GM19455 (cell line): ENCODE data around the gene TRIO.

ENCODE experiments used
- ATAC-seq: cut with Tn5 transposase; IDR thresholded peaks from one replicate; pipeline ENCODE4 v1.9.1; 2021; ENCODE audit not compliant: unreplicated experiment

Gene TRIO

DNA sequence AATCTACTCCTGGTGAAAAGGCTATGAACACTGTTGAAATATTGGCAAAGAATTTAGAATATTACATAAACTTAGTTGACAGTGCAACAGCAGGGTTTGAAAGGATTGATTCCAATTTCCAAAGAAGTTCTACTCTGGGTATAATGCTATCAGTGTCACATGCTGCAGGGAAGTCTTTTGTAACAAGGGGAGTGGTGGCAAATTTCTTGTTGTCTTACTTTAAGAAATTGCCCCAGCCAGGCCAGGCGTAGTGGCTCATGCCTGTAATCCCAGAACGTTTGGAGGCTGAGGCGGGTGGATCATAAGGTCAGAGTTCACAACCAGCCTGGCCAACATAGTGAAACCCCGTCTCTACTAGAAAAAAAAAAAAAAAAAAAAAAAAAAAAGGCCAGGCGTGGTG lies 352.2 kb downstream of the TRIO start:
- no peak for ATAC-seq

DNA sequence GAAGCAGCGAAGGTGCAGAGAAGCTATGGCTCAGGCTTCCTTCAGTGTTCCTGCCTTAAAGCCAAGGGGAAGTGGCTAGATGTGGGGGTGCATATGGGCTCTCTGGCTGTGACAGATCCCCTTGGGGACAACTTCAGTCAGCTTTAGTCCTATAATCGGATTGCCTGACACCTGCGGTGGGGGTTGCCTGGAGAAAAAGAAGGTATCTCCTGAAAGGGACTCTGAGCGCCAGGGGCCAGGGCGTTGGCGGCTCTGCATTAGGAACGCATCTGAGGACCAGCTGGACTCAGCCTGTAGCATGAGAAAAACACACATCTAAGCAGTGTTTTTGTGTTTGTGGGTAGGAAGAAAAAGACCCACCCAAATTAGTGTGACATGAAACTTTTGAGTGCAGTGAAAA lies 354.2 kb downstream of the TRIO start:
- ATAC-seq, result no peak

DNA sequence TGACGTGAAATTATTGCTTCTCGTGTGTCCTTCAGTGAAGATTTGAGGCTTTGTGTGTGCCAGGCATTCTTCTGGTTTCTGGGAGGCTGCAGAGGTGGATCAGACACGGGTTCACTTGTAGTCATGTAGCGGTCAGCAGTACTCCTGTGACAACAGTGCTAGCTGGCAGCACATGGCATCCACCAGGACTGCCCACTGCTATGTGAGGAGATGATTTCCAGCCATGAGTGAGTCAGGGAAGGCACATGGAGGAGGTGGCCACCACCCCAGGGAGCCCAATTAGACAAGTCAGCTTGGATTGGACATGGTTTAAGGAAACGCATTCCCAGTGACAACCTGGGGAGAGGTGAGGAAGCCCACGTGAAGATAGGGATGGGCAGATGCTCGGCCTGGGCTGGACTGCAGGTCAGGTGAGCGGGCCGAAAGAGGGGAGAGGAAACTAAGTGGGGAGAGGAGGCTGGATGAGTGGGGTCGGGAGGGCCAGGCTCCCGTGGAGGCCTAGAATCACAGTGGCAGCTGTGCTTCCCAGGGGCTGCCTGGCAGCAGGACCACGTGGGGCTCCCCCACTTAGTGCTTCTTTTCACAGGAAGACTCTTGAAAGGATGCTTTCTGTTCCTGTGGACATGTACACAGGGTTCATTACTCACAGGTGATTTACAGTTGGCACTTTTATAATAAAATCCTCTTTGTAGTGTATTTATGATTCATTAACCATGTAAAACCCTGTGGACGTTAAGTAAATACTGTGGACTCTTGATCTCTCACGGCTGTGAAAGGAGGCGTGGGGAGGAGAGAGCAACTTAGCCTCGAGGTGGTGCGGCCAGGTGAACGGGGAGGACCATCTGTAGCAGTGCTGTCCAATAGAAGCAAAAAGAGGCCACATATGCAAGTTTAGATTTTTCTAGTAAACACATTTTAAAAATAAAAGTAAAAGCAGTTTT lies 358.5 kb downstream of the TRIO start:
- no peak for ATAC-seq

DNA sequence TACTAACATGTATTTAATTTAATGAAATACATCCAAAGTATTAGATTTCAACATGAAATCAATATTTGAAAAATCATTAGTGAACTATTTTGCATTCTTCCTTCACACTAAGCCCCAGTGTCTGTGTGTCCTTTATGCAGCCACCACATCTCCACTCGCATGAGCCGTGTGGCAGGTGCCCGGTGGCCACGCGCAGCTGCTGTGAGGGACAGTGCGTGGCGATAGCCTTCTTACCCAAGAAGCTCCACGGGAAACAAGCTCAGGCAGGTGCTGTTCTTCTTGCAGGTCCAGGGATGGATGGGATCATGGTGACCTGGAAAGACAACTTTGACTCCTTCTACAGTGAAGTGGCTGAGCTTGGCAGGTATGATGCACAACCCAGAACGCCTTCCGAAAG lies 359.1 kb downstream of the TRIO start:
- ATAC-seq, result no peak

DNA sequence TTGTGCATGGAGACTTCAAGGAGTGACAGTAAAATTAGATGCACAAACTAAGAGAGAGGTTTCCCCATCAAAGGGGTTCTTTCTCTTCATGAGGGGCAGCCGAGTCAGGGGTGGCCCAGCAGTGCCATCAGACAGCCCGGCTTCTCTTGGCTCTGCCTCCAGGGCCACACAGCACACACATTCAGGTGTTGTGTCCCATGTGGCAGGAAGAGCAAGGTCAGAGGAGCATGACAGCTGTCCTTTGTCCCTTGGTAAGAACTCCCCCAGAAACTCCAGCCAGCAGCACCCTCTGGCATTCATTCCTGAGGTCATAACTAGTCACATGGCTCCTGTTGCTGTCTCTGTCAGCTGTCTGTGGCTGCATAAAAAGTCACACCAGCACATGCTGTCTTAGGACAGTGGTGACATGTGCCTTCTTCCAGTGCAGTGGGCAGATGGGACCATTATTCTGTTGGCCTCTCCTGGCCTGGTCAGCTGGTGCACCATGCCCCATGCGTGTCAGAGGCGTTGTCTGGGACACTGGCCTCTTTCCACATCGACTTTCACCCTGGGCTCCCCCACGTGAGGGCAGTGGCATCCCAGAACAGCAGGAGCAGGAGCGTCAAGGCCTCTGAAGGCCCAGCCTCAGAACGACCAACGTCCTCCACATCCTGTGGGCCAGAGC lies 360.0 kb downstream of the TRIO start:
- no peak for ATAC-seq

DNA sequence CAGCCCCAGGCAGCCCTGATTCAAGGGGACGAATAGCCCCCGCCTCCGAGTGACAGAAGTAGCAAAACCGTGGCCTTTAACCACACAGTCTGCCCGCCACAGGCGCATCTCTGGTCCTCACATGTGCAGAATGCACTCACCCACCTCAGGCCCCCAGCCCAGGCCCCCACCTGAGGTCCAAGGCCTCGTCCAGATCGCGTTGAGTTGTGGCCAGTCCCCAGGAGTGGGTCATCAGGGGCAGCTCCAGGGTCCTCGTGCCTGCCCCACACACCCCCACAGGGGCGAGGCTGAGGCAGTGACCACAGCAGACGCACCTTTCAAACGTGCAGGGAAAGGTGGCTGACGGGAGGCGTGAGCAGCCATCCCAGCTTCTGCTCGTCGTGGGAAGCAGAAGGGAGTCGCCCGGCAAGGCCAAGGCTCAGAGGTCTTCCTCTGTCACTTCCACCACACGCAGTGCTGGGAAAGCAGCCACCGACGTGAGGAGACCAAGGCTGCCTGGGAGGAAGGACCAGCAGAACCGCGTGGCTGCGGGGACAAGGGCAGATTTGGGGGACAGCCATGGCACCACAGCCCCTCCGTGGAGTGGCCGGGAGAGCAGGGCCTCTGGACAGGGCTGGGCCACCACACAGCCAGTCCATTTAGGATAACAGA lies 360.7 kb downstream of the TRIO start:
- ATAC-seq, result no peak

DNA sequence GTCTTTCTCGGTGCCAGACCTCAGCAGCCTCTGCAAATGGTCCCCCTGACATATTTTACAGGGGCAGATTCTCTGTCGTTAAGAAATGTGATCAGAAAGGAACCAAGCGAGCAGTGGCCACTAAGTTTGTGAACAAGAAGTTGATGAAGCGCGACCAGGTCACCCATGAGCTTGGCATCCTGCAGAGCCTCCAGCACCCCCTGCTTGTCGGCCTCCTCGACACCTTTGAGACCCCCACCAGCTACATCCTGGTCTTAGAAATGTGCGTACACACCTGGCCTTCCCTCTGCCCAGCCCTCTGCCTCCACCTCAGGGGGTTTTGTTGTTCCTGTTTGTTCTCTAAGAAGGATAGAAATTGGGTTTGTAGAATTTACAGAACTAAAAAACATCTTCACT lies 361.2 kb downstream of the TRIO start:
- no peak for ATAC-seq

DNA sequence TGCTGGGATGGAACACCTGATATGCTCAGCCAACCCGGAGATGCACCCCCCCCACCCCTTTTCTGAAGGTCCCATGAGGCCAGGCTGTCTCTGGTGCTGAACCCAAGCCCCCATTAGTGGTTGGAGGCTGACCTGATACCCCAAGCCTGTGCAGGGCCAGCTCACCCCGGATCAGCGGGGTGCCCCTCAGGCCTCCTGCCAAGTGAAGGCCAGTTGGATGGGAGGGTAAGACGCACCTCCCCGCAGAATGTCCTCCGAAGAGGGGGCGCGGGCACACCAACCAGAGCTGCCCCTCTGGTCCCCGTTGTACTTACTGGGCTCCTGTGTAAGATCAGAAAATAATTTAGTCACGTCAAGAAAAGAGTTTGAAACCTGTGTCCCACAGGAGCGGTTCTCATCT lies 361.7 kb downstream of the TRIO start:
- ATAC-seq, result no peak

DNA sequence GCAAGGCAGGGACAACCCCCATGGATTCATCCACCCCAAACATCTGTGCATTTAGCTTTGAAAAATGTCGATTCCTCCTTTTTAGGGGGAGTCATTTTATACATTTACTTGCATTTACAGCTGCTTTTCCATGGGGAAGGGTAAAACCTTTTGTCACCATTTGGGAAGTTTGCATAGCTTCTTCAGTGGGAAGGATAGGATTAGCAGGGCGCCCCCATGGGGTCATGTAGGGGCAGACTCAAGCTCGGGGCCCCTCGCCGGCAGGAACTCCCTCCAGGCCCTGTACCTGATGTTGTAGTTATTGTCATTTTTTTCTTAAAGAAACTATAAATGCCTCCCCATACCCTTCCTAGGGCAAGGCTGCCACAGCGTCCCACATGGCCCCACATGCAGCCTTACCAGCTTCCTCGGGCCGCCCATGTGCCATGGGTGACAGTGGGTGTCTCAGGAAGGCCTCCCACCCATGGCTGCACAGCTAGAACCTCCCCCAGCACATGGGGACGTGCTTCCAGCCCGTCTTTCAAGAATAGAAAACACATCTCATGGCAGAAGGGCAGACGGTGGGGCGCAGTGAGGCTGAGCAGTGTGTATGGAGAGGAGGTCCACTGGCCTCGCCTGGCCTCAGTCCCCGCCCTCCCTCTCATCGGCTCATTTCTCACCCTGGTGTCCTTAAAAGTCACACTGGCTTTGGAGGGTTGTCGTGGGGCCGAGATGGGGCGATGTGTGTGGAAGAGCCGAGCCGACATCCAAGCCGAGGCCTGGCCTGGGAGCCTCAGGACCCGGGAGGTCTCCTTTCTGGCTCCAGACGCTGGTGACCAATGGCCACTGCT lies 362.4 kb downstream of the TRIO start:
- ATAC-seq, result no peak

DNA sequence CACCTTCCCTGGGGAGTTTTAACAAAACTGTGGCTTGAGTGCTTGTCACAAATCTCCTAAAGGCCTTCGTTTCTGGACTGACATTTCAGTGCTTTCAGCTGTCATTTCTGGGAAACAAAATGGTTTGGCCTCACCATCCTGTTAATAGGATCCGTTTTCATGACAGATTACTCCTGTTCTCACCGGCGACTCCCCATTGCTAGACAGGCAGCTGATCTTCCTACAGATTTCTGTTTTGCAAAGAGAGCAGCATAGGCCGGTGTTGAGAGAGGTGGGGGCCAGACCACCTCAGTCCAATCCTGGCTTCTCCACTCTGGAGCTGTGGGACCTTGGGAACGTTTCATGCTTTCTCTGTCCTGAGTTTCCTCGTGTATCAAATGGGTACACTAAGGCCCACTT lies 363.0 kb downstream of the TRIO start:
- ATAC-seq, result no peak

DNA sequence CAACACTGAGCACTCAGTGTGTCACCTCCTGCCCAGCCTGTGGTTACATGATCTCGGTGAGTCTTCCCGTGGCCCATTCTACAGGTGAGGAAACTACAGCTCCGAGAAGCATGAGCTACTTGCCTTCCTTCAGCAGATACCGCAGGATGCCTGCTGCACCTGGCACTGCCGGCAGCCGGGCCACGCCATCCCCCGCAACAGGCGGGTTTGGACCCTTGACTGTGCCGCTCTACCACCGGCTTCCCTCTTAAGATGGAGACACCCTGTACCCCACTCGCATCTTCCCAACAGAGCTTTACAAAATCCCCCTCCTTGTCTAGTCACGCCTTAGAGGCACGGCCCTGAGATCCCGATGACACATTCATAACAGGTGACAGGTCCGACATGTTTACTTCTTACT lies 363.5 kb downstream of the TRIO start:
- no peak for ATAC-seq

DNA sequence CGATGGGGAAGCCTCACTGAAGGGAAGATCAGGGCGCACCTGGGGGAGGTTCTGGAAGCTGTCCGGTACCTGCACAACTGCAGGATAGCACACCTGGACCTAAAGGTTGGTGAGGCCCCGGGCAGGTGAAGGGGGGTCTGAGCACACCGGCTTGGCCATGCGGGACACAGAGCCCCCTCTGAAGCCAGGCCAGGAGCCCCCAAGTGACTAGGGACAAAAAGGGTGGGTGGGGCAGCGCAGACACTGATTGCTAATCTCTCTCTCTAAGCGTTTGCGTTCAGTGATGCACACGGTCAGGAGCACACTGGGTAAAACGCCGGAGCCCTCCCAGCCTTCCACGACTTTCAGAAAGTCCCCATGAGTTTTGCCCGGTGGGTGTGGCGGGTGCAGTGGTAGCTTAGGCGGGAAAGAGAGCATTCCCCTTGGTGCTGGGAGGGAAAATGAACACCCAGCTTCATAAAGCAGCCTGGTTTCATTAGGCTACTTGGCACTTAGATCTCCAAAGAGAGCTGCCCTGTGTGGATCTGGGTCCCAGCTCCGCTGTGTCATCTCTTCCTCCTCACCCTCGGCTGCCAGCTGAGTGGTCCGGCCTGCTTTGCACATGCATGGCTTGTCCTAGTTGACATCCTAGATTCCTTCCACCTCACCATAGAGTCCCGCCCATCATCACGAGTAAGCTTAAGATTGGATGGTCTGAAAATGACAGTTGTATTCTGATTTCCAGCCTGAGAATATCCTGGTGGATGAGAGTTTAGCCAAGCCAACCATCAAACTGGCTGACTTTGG lies 364.2 kb downstream of the TRIO start:
- ATAC-seq, result no peak

DNA sequence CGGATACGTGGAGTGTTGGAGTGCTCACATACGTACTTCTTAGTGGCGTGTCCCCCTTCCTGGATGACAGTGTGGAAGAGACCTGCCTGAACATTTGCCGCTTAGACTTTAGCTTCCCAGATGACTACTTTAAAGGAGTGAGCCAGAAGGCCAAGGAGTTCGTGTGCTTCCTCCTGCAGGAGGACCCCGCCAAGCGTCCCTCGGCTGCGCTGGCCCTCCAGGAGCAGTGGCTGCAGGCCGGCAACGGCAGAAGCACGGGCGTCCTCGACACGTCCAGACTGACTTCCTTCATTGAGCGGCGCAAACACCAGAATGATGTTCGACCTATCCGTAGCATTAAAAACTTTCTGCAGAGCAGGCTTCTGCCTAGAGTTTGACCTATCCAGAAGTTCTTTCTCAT lies 364.9 kb downstream of the TRIO start:
- ATAC-seq, result no peak

DNA sequence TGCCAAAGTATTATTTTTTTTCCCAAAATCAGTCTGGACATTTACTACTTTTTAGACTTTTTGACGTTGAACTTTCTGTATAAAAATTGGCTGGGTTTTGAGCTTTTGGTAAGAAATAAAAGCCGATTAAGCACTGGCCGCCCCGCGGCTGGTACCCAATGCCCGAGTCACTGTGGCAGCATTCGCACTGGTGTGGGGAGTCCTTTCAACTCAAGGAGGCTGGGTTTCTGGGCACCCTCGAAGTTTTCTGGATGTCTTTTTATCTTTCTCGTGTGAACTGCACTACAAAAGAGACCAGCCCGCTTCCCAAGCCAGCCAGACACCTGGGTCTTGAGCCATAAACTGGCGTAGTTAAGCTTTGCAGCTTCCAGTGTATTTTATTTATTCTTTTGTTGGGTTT lies 366.4 kb downstream of the TRIO start:
- ATAC-seq, result no peak

DNA sequence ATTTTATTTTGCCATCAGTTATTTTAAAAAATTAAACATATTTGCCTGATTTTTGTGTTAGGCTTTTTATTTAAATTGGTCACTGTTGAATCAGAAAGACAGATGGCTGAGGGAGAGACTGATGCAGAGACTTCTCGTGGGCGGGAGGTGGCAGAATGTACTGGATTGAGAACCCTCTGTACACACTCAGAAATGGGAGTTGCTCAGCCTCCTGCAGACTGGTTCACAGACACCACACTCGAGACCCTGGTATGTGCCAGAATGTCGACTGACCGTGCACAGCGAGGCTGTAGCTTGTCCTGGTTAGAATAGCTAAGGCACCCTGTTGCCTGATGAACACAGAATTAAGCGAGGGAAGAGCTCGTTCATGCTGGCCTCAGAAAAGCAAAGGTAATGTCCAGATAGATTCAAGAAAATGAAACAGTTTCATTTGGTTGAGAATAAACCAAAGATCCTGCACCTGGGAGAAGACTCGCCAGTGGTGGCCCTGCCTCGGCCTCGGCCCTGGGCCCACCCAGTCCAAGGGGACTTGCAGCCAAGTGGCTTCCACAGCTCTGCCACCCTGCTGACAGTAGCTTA lies 367.1 kb downstream of the TRIO start:
- no peak for ATAC-seq

DNA sequence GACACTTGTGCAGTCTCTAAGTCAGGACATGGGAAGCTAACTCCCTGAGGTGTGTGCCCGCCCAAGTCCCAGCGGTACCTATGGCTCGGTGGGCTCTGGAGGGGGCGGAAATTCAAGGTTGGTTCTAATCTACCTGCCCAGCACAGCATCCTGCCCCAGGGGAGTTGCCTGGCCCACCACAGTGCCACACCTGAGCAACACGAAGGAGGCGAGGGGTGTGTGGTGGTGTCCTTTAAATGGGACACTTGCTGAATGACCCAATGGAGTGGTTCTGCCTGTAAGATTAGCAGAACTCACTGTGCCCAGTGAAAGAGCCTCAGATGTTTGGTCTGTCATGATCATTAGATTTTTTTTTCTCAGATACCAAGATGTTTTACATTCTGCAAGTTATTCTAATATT lies 367.7 kb downstream of the TRIO start:
- ATAC-seq, result no peak

DNA sequence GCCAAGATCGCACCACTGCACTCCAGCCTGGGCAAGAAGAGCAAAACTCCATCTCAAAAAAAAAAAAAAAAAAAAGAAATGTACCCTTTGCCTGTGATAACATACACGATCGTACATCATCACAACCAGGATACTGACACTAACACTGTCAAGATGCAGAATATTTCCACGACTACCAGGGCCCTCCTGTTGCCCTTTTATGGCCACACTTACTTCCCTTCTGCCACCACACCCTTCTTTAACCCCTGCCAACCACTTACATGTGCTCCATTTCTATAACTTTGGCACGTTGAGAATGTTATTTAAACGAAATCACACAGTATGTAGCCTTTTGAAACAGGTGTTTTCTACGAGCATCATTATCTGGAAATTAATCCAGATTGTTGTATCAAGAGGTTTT lies 369.4 kb downstream of the TRIO start:
- no peak for ATAC-seq

DNA sequence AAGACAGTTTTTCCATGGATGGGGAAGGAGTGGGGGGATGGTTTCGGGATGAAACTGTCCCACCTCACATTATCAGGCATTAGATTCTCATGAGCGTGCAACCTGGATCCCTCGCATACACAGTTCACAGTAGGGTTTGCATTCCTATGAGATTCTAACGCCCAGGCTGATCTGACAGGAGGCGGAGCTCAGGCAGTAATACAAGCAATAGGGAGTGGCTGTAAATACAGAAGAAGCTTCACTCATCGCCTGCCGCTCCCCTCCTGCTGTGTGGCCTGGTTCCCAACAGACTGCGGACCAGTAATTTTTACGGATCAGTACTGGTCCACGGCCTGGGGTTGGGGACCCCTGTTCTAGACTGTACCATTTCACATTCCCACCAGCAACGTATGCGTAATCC lies 370.1 kb downstream of the TRIO start:
- no peak for ATAC-seq

DNA sequence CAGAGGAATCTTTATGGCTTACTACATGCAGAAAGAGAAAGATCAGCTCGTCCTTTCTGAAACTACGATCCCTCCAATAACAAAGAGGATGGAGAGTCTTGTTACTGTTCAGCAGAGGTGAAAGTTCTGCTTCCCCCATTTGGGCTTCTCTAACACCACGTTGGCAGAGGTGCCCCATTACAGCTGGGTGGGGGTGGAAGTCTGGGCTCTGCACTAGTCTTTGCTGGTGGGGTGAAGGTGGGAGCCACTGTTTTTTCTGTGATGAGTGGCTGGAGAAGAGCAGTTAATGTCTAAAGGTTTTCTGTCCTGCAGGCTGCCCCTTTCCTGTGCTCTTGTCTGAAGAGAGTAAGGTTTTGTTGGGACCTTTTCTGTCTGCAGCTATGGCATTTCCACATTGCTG lies 373.8 kb downstream of the TRIO start:
- no peak for ATAC-seq

DNA sequence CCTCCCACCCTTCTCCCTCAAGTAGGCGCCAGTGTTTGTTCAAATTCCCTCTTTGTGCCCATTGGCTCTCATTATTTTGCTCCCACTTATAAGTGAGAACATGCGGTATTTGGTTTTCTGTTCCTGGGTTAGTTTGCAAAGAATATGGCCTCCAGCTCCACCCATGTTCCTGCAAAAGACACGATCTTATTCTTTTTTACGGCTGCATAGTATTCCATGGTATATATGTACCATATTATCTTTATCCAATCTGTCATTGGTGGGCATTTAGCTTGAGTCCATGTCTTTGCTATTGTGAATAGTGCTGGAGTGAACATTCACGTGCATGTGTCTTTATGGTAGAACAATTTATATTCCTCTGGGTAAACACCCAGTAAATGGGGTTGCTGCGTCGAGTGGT lies 375.5 kb downstream of the TRIO start:
- ATAC-seq, result no peak
